ENCODE data around the gene DTNBP1.

The DTNBP1 gene

DNA sequence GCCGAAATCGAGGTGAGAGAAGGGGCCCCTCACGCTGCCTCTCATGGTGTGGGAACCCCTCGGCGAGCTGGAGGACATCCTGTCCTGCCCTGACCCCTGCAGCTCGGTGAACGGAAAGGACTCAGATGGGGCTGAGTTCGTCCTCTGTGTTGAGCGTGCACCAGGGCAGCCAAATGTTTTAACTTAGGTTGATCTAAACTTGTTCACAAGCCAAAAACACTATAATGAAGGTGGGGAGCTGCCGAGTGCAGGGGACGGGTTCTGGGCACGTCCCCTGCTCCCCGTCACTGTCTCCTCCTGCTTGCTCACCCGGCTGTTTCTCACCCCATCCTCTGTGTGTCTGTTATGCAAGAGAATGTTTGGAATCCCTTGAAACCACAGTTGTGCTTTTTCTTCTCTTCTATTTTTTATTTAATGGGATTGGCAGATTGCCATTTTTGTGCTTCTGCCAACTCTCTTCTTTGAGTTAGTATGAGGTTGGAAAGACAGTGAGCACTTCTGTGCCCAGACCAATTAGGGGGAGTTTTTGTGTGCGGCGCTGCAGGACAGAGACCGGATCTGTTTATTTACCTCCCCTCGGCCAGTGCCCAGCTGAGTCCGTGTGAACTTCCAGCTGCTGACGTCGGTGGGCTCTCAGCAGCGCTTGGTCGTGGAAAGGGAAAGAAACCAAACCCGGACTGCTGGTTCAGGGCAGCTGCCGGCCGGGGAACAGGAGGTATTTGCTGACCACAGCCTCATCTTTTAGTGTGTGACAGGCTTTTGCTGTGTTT is 158.1 kb downstream of the DTNBP1 start:
- no peak for DNase-seq (ENCODE audit: low read depth in 2 of 2, low spot score in 1 of 2)

DNA sequence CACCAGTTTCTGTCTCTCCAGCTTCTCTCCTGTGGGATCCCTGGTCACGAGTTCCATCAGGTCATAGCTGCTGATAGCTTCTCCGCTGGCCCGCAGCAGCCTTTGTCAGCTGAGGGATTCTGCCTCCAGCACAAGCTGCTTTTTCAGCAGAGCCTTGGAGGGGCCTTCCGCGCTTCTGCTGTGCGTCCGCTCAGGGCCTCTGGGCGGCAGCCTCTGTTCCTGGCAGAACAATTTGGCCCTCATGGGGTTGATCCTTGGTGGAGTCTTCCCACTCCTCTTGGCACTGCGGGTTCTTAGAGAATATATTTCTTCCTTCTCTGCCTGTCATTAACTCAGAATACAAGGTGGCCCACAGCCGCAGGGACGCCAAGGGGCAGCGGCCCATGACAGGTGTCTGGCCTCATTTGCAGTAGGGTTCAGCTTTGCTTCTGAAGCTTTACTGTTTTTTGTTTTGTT is 158.8 kb downstream of the DTNBP1 start:
- no peak for DNase-seq (ENCODE audit: low read depth in 2 of 2, low spot score in 1 of 2)

DNA sequence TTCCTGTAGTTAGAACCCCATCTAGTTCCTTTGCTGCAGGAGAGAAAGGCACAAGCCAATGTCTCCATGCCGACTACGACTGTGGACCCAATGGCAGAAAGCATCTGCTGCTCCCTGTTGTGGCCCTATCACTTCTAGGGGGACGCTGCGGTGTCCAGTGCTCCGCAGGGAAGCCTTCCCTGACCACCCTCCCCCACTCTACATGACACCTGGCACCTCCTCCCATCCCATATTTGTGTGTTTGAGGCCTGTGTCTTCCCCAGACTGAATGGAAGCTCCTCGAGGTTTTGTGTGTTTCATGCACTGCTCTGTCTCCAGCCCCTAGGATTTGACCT is 159.5 kb downstream of the DTNBP1 start:
- DNase-seq (ENCODE audit: low read depth in 2 of 2, low spot score in 1 of 2): no peak

DNA sequence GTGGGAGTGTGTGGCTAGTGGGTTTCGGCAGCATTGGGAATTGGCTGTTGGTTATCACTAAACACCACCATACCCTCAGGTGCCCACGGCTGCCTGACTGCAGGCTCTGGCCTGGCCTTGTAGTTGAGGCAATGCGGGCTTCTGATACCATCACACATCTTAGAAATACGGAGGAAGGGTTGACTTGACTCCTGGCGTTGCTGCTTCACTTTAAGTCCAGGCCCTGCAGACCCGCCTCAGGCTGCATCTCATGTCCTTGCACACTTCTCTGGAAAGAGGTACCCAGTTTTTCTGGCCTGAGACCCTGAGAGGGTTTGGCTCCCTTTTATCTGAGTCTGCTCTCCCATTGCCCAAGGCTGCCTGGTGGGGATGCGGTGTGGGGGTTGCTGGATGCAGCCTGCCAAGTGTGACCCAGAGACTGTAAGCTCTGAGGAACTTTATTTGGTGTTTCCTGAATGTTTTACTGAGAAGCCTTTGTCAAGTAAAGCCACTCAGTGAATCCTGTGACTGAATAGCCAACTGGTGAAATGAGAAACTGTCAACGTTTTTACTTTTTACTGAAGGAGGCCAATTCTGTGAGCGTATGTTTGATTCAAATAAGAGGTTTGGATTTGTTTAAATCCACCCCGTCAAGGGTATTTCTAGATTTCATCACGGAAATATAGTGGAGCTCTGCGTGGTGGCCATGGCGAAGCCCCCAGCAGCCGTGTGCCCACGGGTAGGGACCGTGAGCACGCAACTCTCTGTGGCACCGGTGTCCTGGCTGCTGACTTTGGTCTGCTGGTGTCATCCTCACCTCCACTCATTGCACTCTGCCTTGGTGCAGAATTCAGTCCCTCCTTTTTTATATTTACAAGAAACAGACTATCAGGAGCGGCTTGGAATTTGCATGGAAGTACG is 160.1 kb downstream of the DTNBP1 start:
- no peak for DNase-seq (ENCODE audit: low read depth in 2 of 2, low spot score in 1 of 2)

DNA sequence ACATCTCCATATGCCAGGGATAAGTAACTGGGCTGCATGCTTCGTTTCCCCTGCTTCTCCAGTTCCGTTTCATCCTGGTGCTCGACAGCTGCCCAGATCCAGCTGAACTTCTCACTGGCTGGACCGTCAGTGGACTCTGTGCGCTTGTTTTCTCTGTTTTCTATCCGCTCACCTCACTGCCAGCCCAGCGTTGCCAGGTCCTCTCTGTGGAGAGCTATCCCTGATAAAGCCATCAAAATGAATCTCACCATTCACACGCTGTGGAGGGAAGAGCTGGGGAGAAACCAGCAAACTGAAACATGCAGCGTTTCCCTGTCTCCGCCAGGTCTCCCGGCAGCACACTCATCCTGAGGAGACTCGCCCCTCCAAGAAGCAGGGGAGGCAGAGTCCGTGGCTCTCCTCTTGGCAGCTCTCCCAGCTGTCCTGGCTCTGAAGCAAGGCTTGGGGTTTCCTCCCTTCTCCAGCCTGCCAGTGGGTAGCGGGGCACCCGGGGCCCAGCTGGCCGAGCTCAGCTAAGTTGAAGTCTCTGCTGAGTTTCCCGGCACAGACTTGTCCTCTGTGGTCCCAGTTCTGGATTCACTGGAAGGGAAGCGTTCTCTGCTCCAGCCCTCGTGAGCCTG is 160.9 kb downstream of the DTNBP1 start:
- DNase-seq (ENCODE audit: low read depth in 2 of 2, low spot score in 1 of 2): no peak

DNA sequence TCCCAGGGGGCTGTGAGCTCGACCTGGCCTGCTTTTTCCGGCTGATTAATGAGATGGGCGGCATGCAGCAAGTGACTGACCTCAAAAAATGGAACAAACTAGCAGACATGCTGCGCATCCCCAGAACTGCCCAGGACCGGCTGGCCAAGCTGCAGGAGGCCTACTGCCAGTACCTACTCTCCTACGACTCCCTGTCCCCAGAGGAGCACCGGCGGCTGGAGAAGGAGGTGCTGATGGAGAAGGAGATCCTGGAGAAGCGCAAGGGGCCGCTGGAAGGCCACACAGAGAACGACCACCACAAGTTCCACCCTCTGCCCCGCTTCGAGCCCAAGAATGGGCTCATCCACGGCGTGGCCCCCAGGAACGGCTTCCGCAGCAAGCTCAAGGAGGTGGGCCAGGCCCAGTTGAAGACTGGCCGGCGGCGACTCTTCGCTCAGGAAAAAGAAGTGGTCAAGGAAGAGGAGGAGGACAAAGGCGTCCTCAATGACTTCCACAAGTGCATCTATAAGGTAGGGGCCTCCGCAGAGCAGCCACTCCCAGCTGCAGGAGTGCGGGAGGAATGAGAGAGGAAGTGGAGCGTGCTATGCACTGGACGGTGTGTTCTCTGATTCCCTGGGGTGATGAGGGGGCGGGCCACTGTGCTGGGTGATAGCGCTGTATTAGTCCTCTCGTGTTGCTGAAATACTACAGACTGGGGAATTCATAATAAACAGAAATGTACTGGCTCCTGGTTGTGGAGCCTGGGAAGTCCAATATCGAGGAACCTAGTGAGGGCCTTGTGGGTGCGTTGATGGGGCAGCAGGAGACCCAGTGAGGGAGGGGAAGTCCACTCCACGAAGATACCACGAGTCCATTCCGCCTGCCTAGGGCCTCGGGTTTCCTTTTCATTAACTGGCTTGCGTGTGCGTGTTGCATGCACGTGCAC is 161.7 kb downstream of the DTNBP1 start:
- no peak for DNase-seq (ENCODE audit: low read depth in 2 of 2, low spot score in 1 of 2)

DNA sequence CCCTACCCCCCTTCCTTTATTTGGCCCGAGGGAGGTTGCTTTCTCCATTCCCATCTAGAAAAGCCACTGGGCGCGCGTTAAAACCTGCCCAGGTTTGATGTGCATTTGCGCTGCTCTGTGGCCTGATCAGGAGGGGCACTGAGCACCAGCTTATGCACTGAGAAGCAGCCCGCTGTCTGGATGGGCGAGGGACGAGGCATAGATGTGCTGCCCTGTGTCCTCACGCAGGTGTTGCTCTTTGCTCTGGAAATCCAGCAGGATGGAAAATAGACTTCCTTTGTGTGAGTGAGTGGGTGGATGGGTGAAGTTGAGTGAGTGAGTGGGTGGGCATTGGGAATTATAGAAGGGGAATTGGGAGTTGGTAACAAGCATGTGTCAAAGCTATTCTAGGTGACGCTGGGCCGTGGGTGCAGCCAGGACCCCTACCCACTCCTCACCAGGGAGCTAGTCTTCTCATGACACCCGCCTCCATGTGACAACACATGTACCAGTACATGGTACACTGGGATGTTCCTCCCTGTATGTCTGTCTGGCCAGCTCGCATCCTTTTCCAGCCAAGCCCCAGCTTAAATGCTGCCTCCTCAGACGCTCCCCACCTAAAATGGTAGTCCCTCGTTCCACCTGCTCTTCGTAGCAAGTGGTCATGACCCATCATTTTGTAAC is 162.6 kb downstream of the DTNBP1 start:
- DNase-seq (ENCODE audit: low read depth in 2 of 2, low spot score in 1 of 2): no peak

DNA sequence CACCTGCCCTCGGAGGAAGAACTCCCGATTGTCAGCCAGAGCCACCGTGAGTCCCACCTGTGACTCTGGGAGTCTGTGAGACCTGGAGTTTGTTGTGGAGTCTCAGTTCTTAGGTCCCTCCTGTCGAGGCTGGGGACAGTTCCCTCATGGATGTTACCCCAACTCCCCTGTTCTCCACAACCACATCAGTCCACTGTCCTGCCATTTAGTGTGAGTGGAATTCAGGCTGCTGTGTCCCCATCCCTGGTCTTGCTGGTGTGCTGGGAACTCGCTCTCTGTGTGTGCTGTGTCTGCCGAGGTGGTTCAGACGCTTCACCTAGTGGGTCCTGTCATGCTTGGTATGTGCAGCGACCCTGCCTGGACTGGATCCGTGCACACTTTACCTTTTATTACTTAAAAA is 163.2 kb downstream of the DTNBP1 start:
- no peak for DNase-seq (ENCODE audit: low read depth in 2 of 2, low spot score in 1 of 2)

DNA sequence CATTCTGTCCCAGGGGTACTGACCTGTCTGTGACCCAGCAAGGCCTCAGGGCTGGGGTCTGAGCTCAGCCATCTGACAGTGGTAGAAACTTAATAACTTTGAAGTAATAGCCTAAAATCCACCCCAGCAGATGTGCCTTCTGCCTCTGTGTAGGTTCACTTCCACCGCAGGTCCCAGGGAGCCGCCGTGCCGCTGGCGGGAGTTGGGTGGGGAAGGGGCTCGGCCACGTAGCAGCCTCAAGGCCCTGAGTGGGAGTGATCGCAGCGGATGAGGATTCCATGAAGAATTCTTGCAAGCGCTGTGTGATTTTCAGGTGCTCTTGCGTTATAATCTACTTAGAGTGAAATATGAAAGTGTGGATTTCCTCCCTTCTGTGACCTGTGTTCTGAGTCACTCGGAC is 163.7 kb downstream of the DTNBP1 start:
- no peak for DNase-seq (ENCODE audit: low read depth in 2 of 2, low spot score in 1 of 2)

DNA sequence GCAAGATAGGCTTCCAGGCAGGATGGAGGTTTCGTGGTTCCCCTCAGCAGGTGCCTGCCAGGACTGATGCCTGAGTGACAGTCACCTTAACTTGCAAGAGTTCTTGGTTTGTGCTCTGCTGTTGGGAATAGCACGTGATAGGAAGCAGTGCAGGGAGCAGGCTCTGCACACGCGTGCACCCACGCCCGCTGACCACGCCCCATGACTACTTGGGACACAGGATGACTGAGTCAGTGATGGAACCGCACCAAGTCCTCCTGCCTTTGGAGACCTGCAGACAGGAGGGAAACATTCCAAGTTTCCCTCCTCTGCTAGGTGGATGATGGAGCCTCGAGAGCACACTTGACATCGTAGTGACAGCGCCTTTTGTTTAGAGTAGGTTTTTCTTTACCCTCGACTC is 164.2 kb downstream of the DTNBP1 start:
- DNase-seq (ENCODE audit: low read depth in 2 of 2, low spot score in 1 of 2): no peak

DNA sequence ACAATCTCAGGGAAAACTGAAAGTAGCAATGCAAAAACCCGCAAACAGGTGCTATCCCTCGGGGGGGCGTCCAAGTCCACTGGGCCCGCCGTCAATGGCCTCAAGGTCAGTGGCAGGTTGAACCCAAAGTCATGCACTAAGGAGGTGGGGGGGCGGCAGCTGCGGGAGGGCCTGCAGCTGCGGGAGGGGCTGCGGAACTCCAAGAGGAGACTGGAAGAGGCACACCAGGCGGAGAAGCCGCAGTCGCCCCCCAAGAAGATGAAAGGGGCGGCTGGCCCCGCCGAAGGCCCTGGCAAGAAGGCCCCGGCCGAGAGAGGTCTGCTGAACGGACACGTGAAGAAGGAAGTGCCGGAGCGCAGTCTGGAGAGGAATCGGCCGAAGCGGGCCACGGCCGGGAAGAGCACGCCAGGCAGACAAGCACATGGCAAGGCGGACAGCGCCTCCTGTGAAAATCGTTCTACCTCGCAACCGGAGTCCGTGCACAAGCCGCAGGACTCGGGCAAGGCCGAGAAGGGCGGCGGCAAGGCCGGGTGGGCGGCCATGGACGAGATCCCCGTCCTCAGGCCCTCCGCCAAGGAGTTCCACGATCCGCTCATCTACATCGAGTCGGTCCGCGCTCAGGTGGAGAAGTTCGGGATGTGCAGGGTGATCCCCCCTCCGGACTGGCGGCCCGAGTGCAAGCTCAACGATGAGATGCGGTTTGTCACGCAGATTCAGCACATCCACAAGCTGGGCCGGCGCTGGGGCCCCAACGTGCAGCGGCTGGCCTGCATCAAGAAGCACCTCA is 166.3 kb downstream of the DTNBP1 start:
- DNase-seq (ENCODE audit: low read depth in 2 of 2, low spot score in 1 of 2): no peak

DNA sequence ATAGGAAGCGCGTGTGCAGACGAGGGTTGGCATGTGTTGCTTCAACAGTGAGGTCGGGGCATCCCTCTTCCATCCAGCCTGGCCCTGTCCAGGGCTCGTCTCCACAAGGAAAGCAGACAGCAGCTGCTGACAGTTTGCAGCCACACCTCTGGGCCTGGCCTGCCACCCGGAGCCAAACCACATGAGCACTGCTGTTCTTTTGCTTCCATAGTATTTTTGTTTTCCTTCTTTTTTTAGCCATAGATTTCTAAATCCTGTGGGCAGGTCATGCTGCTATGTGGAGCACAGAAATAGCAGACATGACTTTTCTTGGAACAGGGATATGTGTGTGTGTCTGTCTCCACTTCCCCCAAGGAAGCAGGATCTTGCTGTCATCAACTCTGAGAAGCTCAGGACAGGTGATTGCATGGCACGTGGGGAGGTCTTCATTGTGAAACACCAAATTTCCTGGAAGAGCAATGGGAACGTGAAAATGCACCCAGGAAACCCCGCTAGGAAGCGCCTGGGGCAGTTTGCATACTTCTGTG is 167.4 kb downstream of the DTNBP1 start:
- no peak for DNase-seq (ENCODE audit: low read depth in 2 of 2, low spot score in 1 of 2)

DNA sequence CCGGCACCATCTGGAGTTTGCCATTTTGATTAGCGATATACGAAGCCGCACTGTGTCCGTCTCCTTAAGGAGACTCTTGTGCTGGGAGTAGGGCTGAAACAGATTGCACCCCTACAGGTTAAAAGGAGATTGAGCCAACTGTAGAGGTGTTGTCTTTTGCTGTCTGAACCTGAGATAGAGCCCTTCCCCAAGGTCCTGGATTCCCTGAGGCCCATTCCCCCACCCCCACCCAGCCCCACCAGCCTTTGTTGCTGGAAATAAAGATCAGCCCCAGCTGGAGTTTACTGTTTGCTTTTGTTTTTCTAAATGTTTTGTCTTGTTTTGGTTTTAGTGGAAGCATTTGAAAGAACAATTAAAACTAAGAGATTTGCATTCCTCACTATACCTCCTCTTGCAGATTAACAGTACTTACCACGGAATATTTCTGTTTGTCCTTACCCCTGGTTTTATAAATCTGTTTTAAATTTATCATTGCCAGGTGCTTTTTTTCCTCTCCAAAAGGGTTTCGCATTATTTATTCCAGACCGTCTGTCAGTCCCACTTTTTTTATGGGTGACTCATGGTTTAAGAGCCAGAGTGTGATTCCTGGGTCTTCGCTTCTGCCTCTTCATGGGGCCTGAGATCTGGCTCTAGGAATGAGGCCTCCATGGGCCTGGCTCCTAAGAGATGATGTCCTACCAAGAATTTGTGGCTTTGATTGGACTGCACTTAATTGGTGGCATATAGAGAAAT is 169.2 kb downstream of the DTNBP1 start:
- DNase-seq (ENCODE audit: low read depth in 2 of 2, low spot score in 1 of 2): no peak

DNA sequence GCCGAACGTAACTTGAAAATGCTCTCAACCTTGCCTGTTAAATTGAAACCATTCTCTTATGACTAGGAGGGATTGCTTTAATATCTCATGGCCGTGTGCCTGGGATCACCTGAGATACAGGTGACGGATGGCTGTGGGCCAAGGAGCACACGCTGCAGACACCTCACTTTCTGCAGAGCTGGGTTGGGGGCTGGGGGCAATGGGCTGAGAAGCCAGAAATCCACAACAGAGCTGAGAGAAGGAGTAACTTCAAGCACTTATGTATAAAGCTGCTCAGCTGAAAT is 170.9 kb downstream of the DTNBP1 start:
- DNase-seq (ENCODE audit: low read depth in 2 of 2, low spot score in 1 of 2): no peak

DNA sequence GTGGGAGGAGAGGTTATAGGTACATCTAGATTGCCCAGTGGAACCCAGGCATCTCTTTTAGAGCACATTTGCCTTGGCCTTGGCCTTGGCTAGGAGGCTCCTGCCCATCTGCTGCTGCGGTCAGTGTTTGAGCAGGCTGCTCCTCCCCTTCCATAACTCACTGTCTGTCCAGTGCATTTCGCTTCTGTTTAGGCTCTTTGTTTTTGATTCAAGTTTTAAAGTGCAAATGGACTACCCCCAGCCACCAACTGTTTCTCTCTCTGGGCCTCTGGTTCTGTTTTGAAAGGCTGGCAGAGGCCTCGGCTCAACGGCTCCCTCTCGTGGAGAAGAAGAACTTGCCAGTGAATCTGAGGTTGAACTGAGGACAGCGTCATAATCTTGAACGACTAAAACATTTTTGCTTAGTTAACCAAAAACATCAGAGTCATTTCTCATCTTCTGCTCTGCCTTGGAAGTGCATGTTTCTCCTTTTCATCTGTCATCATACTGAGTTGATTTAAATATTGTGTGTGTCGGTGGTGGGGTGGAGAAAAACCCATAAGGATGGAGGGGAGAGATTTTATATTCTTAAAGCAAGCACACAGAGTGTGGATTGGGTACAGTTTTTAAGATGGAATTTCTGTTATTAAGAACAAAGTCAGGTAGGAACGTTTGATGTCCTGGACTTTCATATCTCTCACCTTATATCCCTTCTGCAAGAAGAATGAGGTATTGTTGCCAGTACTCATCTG is 171.4 kb downstream of the DTNBP1 start:
- peak; percentile 23 to 40 for DNase-seq (ENCODE audit: low read depth in 2 of 2, low spot score in 1 of 2)

DNA sequence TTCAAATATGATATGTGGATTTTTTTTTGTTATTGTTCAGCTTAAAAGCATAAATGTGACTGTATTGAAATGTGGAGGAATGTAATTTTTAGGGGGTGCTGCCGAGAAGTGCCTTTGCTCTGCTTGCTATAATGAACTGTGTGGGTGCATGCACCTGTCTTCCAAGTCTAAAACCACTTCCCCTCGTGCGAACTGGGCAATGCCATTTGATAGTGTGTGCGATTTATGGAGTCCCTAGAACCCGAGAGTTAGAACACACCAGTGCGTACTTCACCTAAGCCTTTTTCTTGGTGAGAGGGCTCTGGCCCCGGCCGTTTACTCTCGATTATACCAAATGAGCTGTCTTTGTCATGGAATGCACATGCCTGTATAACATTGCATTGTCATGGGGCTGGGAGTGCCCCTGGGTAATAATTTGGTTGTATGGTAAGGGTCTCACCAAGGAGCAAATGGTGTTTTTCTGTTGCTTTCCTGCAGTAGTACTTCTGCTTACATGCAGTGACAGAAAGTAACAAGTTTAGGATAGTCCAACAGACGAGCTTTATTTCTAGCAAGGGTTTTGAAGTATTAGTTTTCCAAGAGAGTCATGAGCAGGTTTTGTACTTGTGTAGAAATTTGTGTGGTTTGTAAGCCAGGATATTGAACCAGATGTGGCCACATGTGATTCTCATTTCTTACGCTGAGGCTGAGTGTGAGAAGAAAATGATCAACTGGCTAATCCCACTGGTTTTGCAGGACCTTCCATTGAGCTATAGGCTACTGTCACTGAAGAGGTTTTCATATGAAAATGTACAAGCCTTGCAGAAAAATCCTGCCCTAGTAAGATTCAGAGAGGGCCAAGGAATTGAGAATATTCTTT is 172.4 kb downstream of the DTNBP1 start:
- no peak for DNase-seq (ENCODE audit: low read depth in 2 of 2, low spot score in 1 of 2)

DNA sequence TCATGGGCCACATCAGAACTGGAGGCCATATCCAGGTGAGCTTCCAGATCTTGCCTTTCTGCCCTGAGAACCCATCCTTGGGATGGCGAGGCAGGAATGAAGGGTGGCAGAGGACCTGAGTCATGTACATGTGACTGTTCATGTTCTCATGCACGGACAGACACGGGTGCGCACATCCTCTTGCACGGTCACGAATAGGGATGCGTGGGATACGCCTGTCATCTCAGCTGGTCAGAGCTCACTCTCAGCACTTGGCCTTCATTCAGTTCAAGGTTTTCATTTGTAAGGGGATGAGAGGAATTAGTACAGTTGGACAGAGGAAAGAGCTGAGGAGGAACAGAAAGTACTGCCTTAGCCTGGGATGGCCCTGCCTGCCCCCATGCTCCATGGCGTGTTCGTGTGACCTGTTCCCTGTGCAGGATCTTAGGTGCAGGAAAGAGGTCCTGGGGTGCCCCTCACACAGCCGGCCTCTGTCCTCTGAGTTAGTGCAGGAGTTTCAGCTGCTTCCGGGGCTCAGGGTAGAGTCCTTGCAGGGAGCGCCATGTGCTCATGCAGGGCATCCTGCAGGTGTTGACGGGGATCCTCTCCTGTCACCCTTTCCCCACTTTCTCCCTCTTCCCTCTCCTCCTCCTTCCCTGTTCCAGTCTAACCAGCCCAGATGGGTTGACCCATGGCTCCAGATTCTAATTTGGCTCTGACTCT is 173.4 kb downstream of the DTNBP1 start:
- DNase-seq (ENCODE audit: low read depth in 2 of 2, low spot score in 1 of 2): no peak

All from stimulated activated CD8-positive, alpha-beta memory T cell treated with anti-CD3 and anti-CD28 coated beads, Interleukin-4, amount 100 ng/mL, for 4 hours (primary cell).